ENCODE data around the gene TTLL10. TPM values are rescaled to one million over a fixed set of nuclear protein-coding genes. Genes with fewer than 3 reads are reported as not detected.

Gene TTLL10
- total RNA-seq, 1 experiment from 2014 or later = 0.29 TPM

- Histone ChIP-seq H3K4me3 (ENCODE audit: low read depth, low read length) (no peak overlapping the region), H3K9me3 (no peaks in the 10 kb centered on the region), H3K27me3 (replicated peaks; ENCODE audit: control insufficient read depth, insufficient read depth, low read length) (no peaks in the 10 kb centered on the region), H3K36me3 (ENCODE audit: control insufficient read depth, insufficient read depth, low read length) (no peaks in the 10 kb centered on the region), H3K4me1 (peaks cover 9% of the 10 kb centered on the region)
- peaks cover 11% of the 10 kb centered on the region for H3K36me3 Mint-ChIP-seq (ENCODE audit: insufficient read depth, unreplicated experiment)
- ChIA-PET CTCF (no interaction called here), POLR2A (no interaction called here)
- H3K27me3 Mint-ChIP-seq (ENCODE audit: insufficient read depth, unreplicated experiment) = no peaks in the 10 kb centered on the region
- TF ChIP-seq CTCF (IDR thresholded peaks at IDR 0.05; ENCODE audit: insufficient read depth in 1 of 2, low read depth in 1 of 2, low read length in 1 of 2, severe bottlenecking in 1 of 2, unreplicated experiment in 1 of 2) = no peak
- H3K9me3 Mint-ChIP-seq (ENCODE audit: unreplicated experiment) = peaks cover 25% of the 10 kb centered on the region
- DNase-seq = no peak
- intact Hi-C loops (cut with micrococcal nuclease; ENCODE audit: unreplicated experiment) = no loop called here
- H3K27ac Mint-ChIP-seq (ENCODE audit: unreplicated experiment) = no peak overlapping the region
- H3K4me1 Mint-ChIP-seq (ENCODE audit: low read depth, unreplicated experiment) = no peaks in the 10 kb centered on the region
- peak overlapping the region; percentile 29 for H3K4me3 Mint-ChIP-seq (ENCODE audit: unreplicated experiment)
- BruUV-seq (replicated peaks) = no TSS peak
Measured at GRCh38 chr1:1157033-1157365, 16.7 kb upstream of the TTLL10 start.

GRCh38 chr1:1157426-1157913, 16.2 kb upstream of the TTLL10 start:
- CTCF ChIA-PET = no interaction called here
- H3K9me3 ChIP-seq = no peaks in the 10 kb centered on the region
- DNase-seq = peak; percentile 33 to 61
- Mint-ChIP-seq H3K4me1 (ENCODE audit: low read depth, unreplicated experiment) (no peaks in the 10 kb centered on the region), H3K9me3 (ENCODE audit: unreplicated experiment) (peaks cover 20% of the 10 kb centered on the region), H3K36me3 (ENCODE audit: insufficient read depth, unreplicated experiment) (peaks cover 11% of the 10 kb centered on the region), H3K4me3 (ENCODE audit: unreplicated experiment) (peak overlapping the region; percentile 29), H3K27ac (ENCODE audit: unreplicated experiment) (no peak overlapping the region), H3K27me3 (ENCODE audit: insufficient read depth, unreplicated experiment) (no peaks in the 10 kb centered on the region)
- H3K27me3 ChIP-seq (replicated peaks; ENCODE audit: control insufficient read depth, insufficient read depth, low read length) = no peaks in the 10 kb centered on the region
- H3K4me1 ChIP-seq = peaks cover 14% of the 10 kb centered on the region
- intact Hi-C loops (cut with micrococcal nuclease; ENCODE audit: unreplicated experiment) = no loop called here
- H3K36me3 ChIP-seq (ENCODE audit: control insufficient read depth, insufficient read depth, low read length) = no peaks in the 10 kb centered on the region
- BruUV-seq (replicated peaks) = no TSS peak
- no peak for TF ChIP-seq CTCF (IDR thresholded peaks at IDR 0.05; ENCODE audit: insufficient read depth in 1 of 2, low read depth in 1 of 2, low read length in 1 of 2, severe bottlenecking in 1 of 2, unreplicated experiment in 1 of 2)
- H3K4me3 ChIP-seq (ENCODE audit: low read depth, low read length) = peak overlapping the region; percentile 30
- POLR2A ChIA-PET = no interaction called here

DNA sequence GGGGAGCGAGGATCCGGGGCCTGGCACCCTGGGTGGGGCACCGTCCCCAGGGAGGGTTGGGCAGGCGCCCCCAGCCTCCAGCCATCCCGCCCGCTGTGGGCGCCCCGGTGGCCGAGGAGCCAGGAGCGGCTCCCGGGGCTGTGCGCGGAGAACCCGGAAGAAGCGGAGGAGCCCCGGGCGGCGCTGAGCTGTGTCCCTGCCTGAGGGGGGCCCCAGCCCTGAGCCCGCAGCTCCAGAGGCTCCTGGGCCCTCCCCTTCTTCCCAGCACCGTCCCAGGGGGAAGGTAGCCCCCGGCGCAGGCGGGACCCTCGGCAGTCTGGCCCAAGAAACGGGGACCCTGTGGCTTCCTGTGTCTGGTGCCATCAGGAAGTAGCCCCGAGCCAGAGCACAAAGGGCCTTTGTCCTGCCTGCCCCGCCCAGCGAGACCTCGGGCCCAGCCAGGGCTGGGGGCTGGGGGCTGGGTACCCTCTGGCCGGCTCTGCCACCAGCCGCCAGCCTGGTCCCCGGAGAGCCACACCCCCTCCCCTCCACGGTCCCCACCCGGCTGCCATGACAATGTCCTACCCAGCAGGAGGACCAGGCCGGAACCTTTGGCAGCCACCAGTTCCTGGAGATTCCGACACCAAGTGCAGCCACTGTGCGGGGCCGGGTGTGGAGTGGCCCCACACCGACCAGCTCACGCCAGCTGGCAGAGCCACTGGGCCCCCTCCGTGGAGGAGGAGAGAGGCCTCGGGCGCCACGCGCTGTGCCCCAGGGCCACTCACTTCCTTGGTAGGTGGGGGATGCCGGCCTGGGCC, 15.6 kb upstream of the TTLL10 start:
- peak overlapping the region; percentile 30 for H3K4me3 ChIP-seq (ENCODE audit: low read depth, low read length)
- CTCF ChIA-PET = no interaction called here
- H3K4me1 Mint-ChIP-seq (ENCODE audit: low read depth, unreplicated experiment) = no peaks in the 10 kb centered on the region
- H3K27me3 Mint-ChIP-seq (ENCODE audit: insufficient read depth, unreplicated experiment) = no peaks in the 10 kb centered on the region
- DNase-seq = no peak
- H3K4me3 Mint-ChIP-seq (ENCODE audit: unreplicated experiment) = no peak overlapping the region
- intact Hi-C loops (cut with micrococcal nuclease; ENCODE audit: unreplicated experiment) = no loop called here
- peaks cover 13% of the 10 kb centered on the region for H3K36me3 Mint-ChIP-seq (ENCODE audit: insufficient read depth, unreplicated experiment)
- H3K36me3 ChIP-seq (ENCODE audit: control insufficient read depth, insufficient read depth, low read length) = no peaks in the 10 kb centered on the region
- H3K4me1 ChIP-seq = peaks cover 14% of the 10 kb centered on the region
- H3K9me3 ChIP-seq = no peaks in the 10 kb centered on the region
- H3K27me3 ChIP-seq (replicated peaks; ENCODE audit: control insufficient read depth, insufficient read depth, low read length) = no peaks in the 10 kb centered on the region
- TF ChIP-seq CTCF (IDR thresholded peaks at IDR 0.05; ENCODE audit: insufficient read depth in 1 of 2, low read depth in 1 of 2, low read length in 1 of 2, severe bottlenecking in 1 of 2, unreplicated experiment in 1 of 2) = no peak
- no TSS peak for BruUV-seq (replicated peaks)
- no peak overlapping the region for H3K27ac Mint-ChIP-seq (ENCODE audit: unreplicated experiment)
- POLR2A ChIA-PET = interaction anchor here (0.6 kb wide), 1 partner anchor 33 kb away, joined by 3 read pairs; no protein-coding TSS in a partner anchor
- peaks cover 14% of the 10 kb centered on the region for H3K9me3 Mint-ChIP-seq (ENCODE audit: unreplicated experiment)

Measured in Caco-2 (cell line).